ENCODE measurements around the gene BBIP1. TPM values are rescaled to one million over a fixed set of nuclear protein-coding genes. Genes with fewer than 3 reads are reported as not detected.

BBIP1 gene
- total RNA-seq, 1 donor from 2014 or later: 39.1 TPM

GRCh38 chr10:110965216-110965615 is 46.2 kb upstream of the BBIP1 start:
- Mint-ChIP-seq H3K27ac (ENCODE audit: unreplicated experiment) (no peak overlapping the region), H3K4me1 (ENCODE audit: low read depth, unreplicated experiment) (peaks cover 9% of the 10 kb centered on the region), H3K9me3 (ENCODE audit: unreplicated experiment) (no peaks in the 10 kb centered on the region), H3K36me3 (ENCODE audit: unreplicated experiment) (no peaks in the 10 kb centered on the region), H3K4me3 (ENCODE audit: unreplicated experiment) (no peak overlapping the region), H3K27me3 (ENCODE audit: unreplicated experiment) (no peaks in the 10 kb centered on the region)
- TF ChIP-seq CTCF (IDR thresholded peaks at IDR 0.05; ENCODE audit: partially characterized antibody, unreplicated experiment): no peak
- DNase-seq: no peak

- TF ChIP-seq CTCF (IDR thresholded peaks at IDR 0.05; ENCODE audit: partially characterized antibody, unreplicated experiment): no peak
Measured at GRCh38 chr10:110964681-110965080, 45.7 kb upstream of the BBIP1 start.

GRCh38 chr10:110963162-110963561 is 44.2 kb upstream of the BBIP1 start:
- H3K4me1 Mint-ChIP-seq (ENCODE audit: low read depth, unreplicated experiment): peaks cover 9% of the 10 kb centered on the region
- H3K4me3 Mint-ChIP-seq (ENCODE audit: unreplicated experiment): no peak overlapping the region
- H3K27me3 Mint-ChIP-seq (ENCODE audit: unreplicated experiment): no peaks in the 10 kb centered on the region
- no peak for DNase-seq
- no peak for TF ChIP-seq CTCF (IDR thresholded peaks at IDR 0.05; ENCODE audit: partially characterized antibody, unreplicated experiment)
- no peaks in the 10 kb centered on the region for H3K36me3 Mint-ChIP-seq (ENCODE audit: unreplicated experiment)
- H3K9me3 Mint-ChIP-seq (ENCODE audit: unreplicated experiment): no peaks in the 10 kb centered on the region
- H3K27ac Mint-ChIP-seq (ENCODE audit: unreplicated experiment): no peak overlapping the region

More at GRCh38 chr10:110964681-110965080, 45.7 kb upstream of the BBIP1 start:
- Mint-ChIP-seq H3K9me3 (ENCODE audit: unreplicated experiment) (no peaks in the 10 kb centered on the region), H3K4me1 (ENCODE audit: low read depth, unreplicated experiment) (peaks cover 9% of the 10 kb centered on the region), H3K4me3 (ENCODE audit: unreplicated experiment) (no peak overlapping the region), H3K27me3 (ENCODE audit: unreplicated experiment) (no peaks in the 10 kb centered on the region), H3K27ac (ENCODE audit: unreplicated experiment) (no peak overlapping the region), H3K36me3 (ENCODE audit: unreplicated experiment) (no peaks in the 10 kb centered on the region)
- DNase-seq: no peak

- no peak for TF ChIP-seq CTCF (IDR thresholded peaks at IDR 0.05; ENCODE audit: partially characterized antibody, unreplicated experiment)
- no peak overlapping the region for H3K27ac Mint-ChIP-seq (ENCODE audit: unreplicated experiment)
- no peak overlapping the region for H3K4me3 Mint-ChIP-seq (ENCODE audit: unreplicated experiment)
- no peaks in the 10 kb centered on the region for H3K9me3 Mint-ChIP-seq (ENCODE audit: unreplicated experiment)
- DNase-seq: no peak
- no peaks in the 10 kb centered on the region for H3K36me3 Mint-ChIP-seq (ENCODE audit: unreplicated experiment)
- peaks cover 9% of the 10 kb centered on the region for H3K4me1 Mint-ChIP-seq (ENCODE audit: low read depth, unreplicated experiment)
- peaks cover under 1% of the 10 kb centered on the region for H3K27me3 Mint-ChIP-seq (ENCODE audit: unreplicated experiment)
Measured at GRCh38 chr10:110962443-110962842, 43.5 kb upstream of the BBIP1 start.

- H3K36me3 Mint-ChIP-seq (ENCODE audit: unreplicated experiment): no peaks in the 10 kb centered on the region
- TF ChIP-seq CTCF (IDR thresholded peaks at IDR 0.05; ENCODE audit: partially characterized antibody, unreplicated experiment): no peak
- no peak for DNase-seq
- peaks cover 2% of the 10 kb centered on the region for H3K27me3 Mint-ChIP-seq (ENCODE audit: unreplicated experiment)
- no peak overlapping the region for H3K4me3 Mint-ChIP-seq (ENCODE audit: unreplicated experiment)
- H3K9me3 Mint-ChIP-seq (ENCODE audit: unreplicated experiment): no peaks in the 10 kb centered on the region
- H3K4me1 Mint-ChIP-seq (ENCODE audit: low read depth, unreplicated experiment): peaks cover 8% of the 10 kb centered on the region
- no peak overlapping the region for H3K27ac Mint-ChIP-seq (ENCODE audit: unreplicated experiment)
Measured at GRCh38 chr10:110960333-110960712, 41.3 kb upstream of the BBIP1 start.

All from glutamatergic neuron (in vitro differentiated cells).